MM.1S (cell line): Measurements from ENCODE around the gene ENOPH1.

Experiments used
- DNase-seq: peaks from one replicate; pipeline ENCODE4 v3.0.0-alpha.2; 2015
- H2AFZ ChIP-seq: fragments of 300-600 bp; sonication (generic); 2 replicates; pipeline ENCODE4 v1.6.0; 2016; ENCODE audit warnings: antibody characterized with exemption, low read length
- H3F3A ChIP-seq: fragments of 300-600 bp; sonication (generic); 2 replicates; pipeline ENCODE4 v1.6.1; 2016; ENCODE audit warnings: mild to moderate bottlenecking, antibody characterized with exemption, low read length, moderate library complexity, mixed read lengths; ENCODE audit not compliant: insufficient read depth
- H3K27ac ChIP-seq: fragments of 300-600 bp; sonication (generic); 2 replicates; pipeline ENCODE4 v1.5.1; 2016; ENCODE audit warnings: mild to moderate bottlenecking, low read length
- H3K27me3 ChIP-seq: fragments of 300-600 bp; sonication (generic); replicated peaks from 2 replicates; pipeline ENCODE4 v1.6.0; 2016; ENCODE audit warnings: low read length; ENCODE audit not compliant: insufficient read depth
- H3K36me3 ChIP-seq: fragments of 300-600 bp; sonication (generic); replicated peaks from 2 replicates; pipeline ENCODE4 v1.6.1; 2016; ENCODE audit warnings: mild to moderate bottlenecking, low read length, mixed read lengths; ENCODE audit not compliant: insufficient read depth
- H3K4me1 ChIP-seq: fragments of 300-600 bp; sonication (generic); 2 replicates; pipeline ENCODE4 v1.6.1; 2016; ENCODE audit warnings: low read length, mixed read lengths
- H3K4me2 ChIP-seq: fragments of 300-600 bp; sonication (generic); 2 replicates; pipeline ENCODE4 v1.6.0; 2016; ENCODE audit warnings: low read depth, low read length
- H3K4me3 ChIP-seq: fragments of 300-600 bp; sonication (generic); 2 replicates; pipeline ENCODE4 v1.5.1; 2016; ENCODE audit warnings: low read length, mixed read lengths
- H3K79me2 ChIP-seq: fragments of 300-600 bp; sonication (generic); 2 replicates; pipeline ENCODE4 v1.6.1; 2016; ENCODE audit warnings: mixed run types, low read length, mixed read lengths
- H3K9ac ChIP-seq: fragments of 300-600 bp; sonication (generic); 2 replicates; pipeline ENCODE4 v1.6.1; 2016; ENCODE audit warnings: low read length, mixed read lengths
- H3K9me2 ChIP-seq: fragments of 300-600 bp; sonication (generic); replicated peaks from 2 replicates; pipeline ENCODE4 v1.6.1; 2016; ENCODE audit warnings: mild to moderate bottlenecking, low read length, mixed read lengths; ENCODE audit not compliant: insufficient read depth
- H3K9me3 ChIP-seq: fragments of 300-600 bp; sonication (generic); replicated peaks from 2 replicates; pipeline ENCODE4 v1.6.1; 2016; ENCODE audit warnings: mild to moderate bottlenecking, low read length, mixed read lengths; ENCODE audit not compliant: insufficient read depth
- H4K20me1 ChIP-seq: fragments of 300-600 bp; sonication (generic); 2 replicates; pipeline ENCODE4 v1.6.1; 2016; ENCODE audit warnings: mild to moderate bottlenecking, low read length, moderate library complexity, mixed read lengths; ENCODE audit not compliant: insufficient read depth
- CTCF ChIP-seq: fragments of 300-600 bp; sonication (generic); IDR thresholded peaks from 2 replicates; pipeline ENCODE4 v1.5.1; 2016; ENCODE audit warnings: antibody characterized with exemption, low read length, mixed read lengths
- EZH2 ChIP-seq: fragments of 300-600 bp; sonication (generic); optimal IDR thresholded peaks from 2 replicates; pipeline ENCODE3; 2017; ENCODE audit warnings: low read depth, mild to moderate bottlenecking, antibody characterized with exemption, low read length, mixed read lengths
- EZH2phosphoT487 ChIP-seq: fragments of 300-600 bp; sonication (generic); IDR thresholded peaks from 2 replicates; pipeline ENCODE4 v1.6.1; 2018; ENCODE audit warnings: antibody characterized with exemption, low read length

The ENOPH1 gene

GRCh38 chr4:82447886-82448285, 17.5 kb downstream of the ENOPH1 start:
- H2AFZ ChIP-seq, result no peak overlapping the region
- TF ChIP-seq EZH2 (no peak), CTCF (no peak), EZH2phosphoT487 (no peak)
- peaks cover 5% of the 10 kb centered on the region; the same call in 1 of the 2 replicates for H4K20me1 ChIP-seq
- no peak overlapping the region for H3K27ac ChIP-seq
- no peaks in the 10 kb centered on the region for H3F3A ChIP-seq
- no peak overlapping the region for H3K4me3 ChIP-seq
- no peak overlapping the region for H3K9ac ChIP-seq
- H3K79me2 ChIP-seq, result peaks cover 80% of the 10 kb centered on the region
- H3K36me3 ChIP-seq, result peaks cover 19% of the 10 kb centered on the region; the same call in 1 of the 2 replicates
- H3K9me3 ChIP-seq, result no peaks in the 10 kb centered on the region
- H3K4me2 ChIP-seq, result no peak overlapping the region
- H3K27me3 ChIP-seq, result no peaks in the 10 kb centered on the region
- no peak for DNase-seq
- H3K9me2 ChIP-seq, result no peaks in the 10 kb centered on the region
- H3K4me1 ChIP-seq, result no peaks in the 10 kb centered on the region

- no peaks in the 10 kb centered on the region; the same call in 1 of the 2 replicates for H4K20me1 ChIP-seq
- no peaks in the 10 kb centered on the region for H3K4me1 ChIP-seq
- H2AFZ ChIP-seq, result no peak overlapping the region
- no peak overlapping the region for H3K4me3 ChIP-seq
- DNase-seq, result no peak
- no peaks in the 10 kb centered on the region for H3K27me3 ChIP-seq
- peaks cover 62% of the 10 kb centered on the region for H3K79me2 ChIP-seq
- peaks cover 19% of the 10 kb centered on the region; the same call in 1 of the 2 replicates for H3K36me3 ChIP-seq
- no peak overlapping the region for H3K4me2 ChIP-seq
- H3K27ac ChIP-seq, result no peak overlapping the region
- no peak for TF ChIP-seq CTCF
- no peak for TF ChIP-seq EZH2
- no peak for TF ChIP-seq EZH2phosphoT487
- no peaks in the 10 kb centered on the region for H3F3A ChIP-seq
- H3K9ac ChIP-seq, result no peak overlapping the region
- no peaks in the 10 kb centered on the region for H3K9me3 ChIP-seq
- H3K9me2 ChIP-seq, result no peaks in the 10 kb centered on the region
Measured at GRCh38 chr4:82450966-82451755, 20.8 kb downstream of the ENOPH1 start.

- H3F3A ChIP-seq, result no peaks in the 10 kb centered on the region
- TF ChIP-seq CTCF, result no peak
- H3K27me3 ChIP-seq, result no peaks in the 10 kb centered on the region
- no peaks in the 10 kb centered on the region for H3K4me1 ChIP-seq
- no peak overlapping the region for H3K4me2 ChIP-seq
- H3K79me2 ChIP-seq, result peaks cover 58% of the 10 kb centered on the region
- no peaks in the 10 kb centered on the region for H3K9me2 ChIP-seq
- H3K4me3 ChIP-seq, result no peak overlapping the region
- H3K36me3 ChIP-seq, result peaks cover 19% of the 10 kb centered on the region
- no peaks in the 10 kb centered on the region for H3K9me3 ChIP-seq
- H3K27ac ChIP-seq, result no peak overlapping the region
- no peaks in the 10 kb centered on the region; the same call in 1 of the 2 replicates for H4K20me1 ChIP-seq
- H2AFZ ChIP-seq, result no peak overlapping the region
- DNase-seq, result no peak
- H3K9ac ChIP-seq, result no peak overlapping the region
Measured at GRCh38 chr4:82452026-82452425, 21.6 kb downstream of the ENOPH1 start.
